GM10847 (cell line): ENCODE results near the gene SCAF1.

Experiments used
- POLR2A ChIP-seq: IDR thresholded peaks from 2 replicates; pipeline ENCODE4 v1.6.1; 2011; ENCODE audit not compliant: insufficient read length; ENCODE audit errors: extremely low read depth

SCAF1 gene

GRCh38 chr19:49696115-49696514 is 54.1 kb downstream of the SCAF1 start:
- TF ChIP-seq POLR2A, result no peak

DNA sequence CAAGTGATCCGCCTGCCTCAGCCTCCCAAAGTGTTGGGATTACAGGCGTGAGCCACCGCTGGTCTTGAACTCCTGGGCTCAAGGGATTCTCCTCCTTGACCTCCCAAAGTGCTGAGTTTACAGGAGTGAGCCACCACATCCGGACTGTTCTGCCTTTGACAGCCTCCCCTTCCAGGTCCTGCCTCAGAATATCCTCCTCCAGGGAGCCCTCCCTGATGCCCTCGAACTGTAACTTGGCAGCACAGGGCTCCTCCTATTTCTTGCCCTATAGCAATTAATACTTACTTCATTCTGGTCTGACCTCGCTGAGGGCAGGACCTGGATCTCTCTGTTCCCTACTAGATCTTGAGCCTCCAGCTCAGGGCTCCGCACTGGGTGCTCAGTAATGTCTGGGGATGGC is 54.9 kb downstream of the SCAF1 start:
- TF ChIP-seq POLR2A, result no peak

DNA sequence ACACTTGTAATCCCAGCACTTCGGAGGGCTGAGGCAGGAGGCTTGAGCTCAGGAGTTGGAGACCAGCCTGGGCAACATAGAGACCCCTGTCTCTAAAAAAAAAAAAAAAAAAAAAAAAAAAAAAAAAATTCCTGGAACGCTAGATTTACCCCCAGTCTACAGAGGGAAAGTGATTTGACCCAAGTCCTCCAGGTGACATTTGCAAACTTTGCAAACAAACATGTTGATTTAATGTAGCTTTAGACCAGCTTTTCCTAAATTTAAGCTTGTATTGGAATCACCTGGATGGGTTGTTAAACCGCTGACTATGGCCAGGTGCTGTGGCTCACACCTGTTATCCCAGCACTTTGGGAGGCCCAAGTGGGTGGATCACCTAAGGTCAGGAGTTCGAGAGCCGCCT is 57.4 kb downstream of the SCAF1 start:
- TF ChIP-seq POLR2A, result no peak

GRCh38 chr19:49700563-49700962 is 58.6 kb downstream of the SCAF1 start:
- TF ChIP-seq POLR2A, result no peak

DNA sequence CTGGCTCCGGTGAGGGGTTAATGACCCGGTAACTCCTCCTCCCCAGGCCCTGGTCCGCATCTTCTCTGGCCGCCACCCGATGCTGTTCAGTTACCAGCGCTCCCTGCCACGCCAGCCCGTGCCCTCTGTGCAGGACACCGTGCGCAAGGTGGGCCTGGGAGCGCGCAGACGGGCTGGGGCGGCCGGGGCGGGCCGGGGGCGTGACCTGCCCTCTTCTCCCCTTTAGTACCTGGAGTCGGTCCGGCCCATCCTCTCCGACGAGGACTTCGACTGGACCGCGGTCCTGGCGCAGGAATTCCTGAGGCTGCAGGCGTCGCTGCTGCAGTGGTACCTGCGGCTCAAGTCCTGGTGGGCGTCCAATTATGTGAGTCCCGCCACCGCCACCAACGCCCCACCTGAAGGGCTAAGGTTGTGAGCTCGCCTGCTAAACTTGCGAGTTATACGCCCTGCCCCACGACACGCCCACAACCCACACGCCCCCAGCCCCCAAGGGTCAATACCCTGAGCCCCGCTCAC is 59.3 kb downstream of the SCAF1 start:
- TF ChIP-seq POLR2A, result no peak

- no peak for TF ChIP-seq POLR2A
These were observed 63.1 kb downstream of the SCAF1 start for GRCh38 chr19:49704888-49705642.

DNA sequence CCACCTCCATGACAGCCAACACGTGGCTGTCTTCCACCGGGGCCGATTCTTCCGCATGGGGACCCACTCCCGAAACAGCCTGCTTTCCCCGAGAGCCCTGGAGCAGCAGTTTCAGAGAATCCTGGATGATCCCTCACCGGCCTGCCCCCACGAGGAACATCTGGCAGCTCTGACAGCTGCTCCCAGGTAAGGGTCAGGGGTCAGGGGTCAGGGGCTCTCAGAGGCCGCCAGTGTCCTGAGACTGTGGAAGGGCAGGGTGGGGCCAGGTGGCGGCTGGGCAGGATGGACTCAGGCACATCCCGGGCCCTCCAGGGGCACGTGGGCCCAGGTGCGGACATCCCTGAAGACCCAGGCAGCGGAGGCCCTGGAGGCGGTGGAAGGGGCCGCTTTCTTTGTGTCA is 63.9 kb downstream of the SCAF1 start:
- TF ChIP-seq POLR2A, result no peak
